Thymus (tissue), 11 donors: ENCODE data around the gene BLVRB. TPM values are rescaled to one million over a fixed set of nuclear protein-coding genes. Genes with fewer than 3 reads are reported as not detected.
"Not testable (repeated sequence)": the region's sequence is repeated elsewhere in the genome, so short reads cannot be mapped to it uniquely, and the experiment has no call there.

ENCODE experiments used
- DNase-seq, 9 donors: peaks; one replicate each; pipeline ENCODE4 v3.0.0-alpha.2; 2013; ENCODE audit warnings: low spot score in 9 of 9, low read depth in 6 of 9, missing footprints in 1 of 9
- H3K27ac ChIP-seq, 2 donors: one replicate each; pipeline ENCODE4 v1.5.1; 2013; ENCODE audit warnings: control low read depth in 1 of 2, low read depth in 1 of 2, low read length in 1 of 2, mild to moderate bottlenecking in 1 of 2, moderate library complexity in 1 of 2
- H3K27me3 ChIP-seq, 2 donors: one replicate each; pipeline ENCODE4 v1.5.1; 2013; ENCODE audit warnings: low read length in 1 of 2; ENCODE audit not compliant: control insufficient read depth in 2 of 2, insufficient read depth in 1 of 2
- H3K36me3 ChIP-seq, 2 donors: one replicate each; pipeline ENCODE4 v1.5.1; 2013; ENCODE audit warnings: low read length in 1 of 2, mild to moderate bottlenecking in 1 of 2, moderate library complexity in 1 of 2; ENCODE audit not compliant: control insufficient read depth in 2 of 2, insufficient read depth in 2 of 2
- H3K4me1 ChIP-seq, 2 donors: one replicate each; pipeline ENCODE4 v1.5.1; 2013; ENCODE audit warnings: low read length in 2 of 2; ENCODE audit not compliant: control insufficient read depth in 2 of 2, insufficient read depth in 2 of 2
- H3K4me3 ChIP-seq, 2 donors: one replicate each; pipeline ENCODE4 v1.5.1; 2013; ENCODE audit warnings: low read length in 2 of 2, control low read depth in 1 of 2, mild to moderate bottlenecking in 1 of 2
- H3K9me3 ChIP-seq, 2 donors: one replicate each; pipeline ENCODE4 v1.5.1; 2013; ENCODE audit warnings: low read length in 1 of 2, mild to moderate bottlenecking in 1 of 2; ENCODE audit not compliant: control insufficient read depth in 2 of 2, insufficient read depth in 1 of 2
- WGBS: extraction: QIAGEN DNeasy Blood & Tissue Kit; methylation state at CpG from one replicate; pipeline ENCODE4 v1.1.7; 2013; 5-methylcytosine and 5-hydroxymethylcytosine counted together
- polyA plus RNA-seq: library from polyadenylated mRNA; stranded (reverse); fragments of 200-250 nt; gene quantifications from one replicate; pipeline ENCODE4 v1.2.3, GENCODE V29; 2013
- total RNA-seq: library from RNA; stranded (reverse); fragments of 120-200 nt; gene quantifications from one replicate; pipeline ENCODE4 v1.2.4, GENCODE V29; 2013
- donor health status: healthy.

Gene BLVRB
- total and polyA plus RNA-seq, 2 donors, result 49.9 to 88.8 TPM

DNA sequence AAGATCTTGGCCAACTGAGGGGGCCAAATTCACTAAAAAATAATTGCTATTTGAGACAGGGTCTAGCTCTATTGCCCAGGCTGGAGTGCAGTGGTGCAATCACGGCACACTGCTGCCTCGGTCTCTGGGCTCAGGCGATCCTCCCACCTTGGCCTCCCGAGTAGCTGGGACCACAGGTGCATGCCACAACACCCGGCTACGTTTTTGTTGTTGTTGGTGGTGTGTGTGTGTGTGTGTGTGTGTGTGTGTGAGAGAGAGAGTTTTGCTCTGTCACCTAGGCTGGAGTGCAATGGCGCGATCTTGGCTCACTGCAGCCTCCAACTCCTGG is 57.0 kb downstream of the BLVRB start:
- H3K9me3 ChIP-seq, H3K4me3 ChIP-seq, H3K27ac ChIP-seq, H3K36me3 ChIP-seq, DNase-seq: not testable (repeated sequence)
- Histone ChIP-seq H3K4me1 (peaks cover 0 to 10% of the 10 kb centered on the region in 2 donors), H3K27me3 (peaks cover 0 to 20% of the 10 kb centered on the region in 2 donors)
- 95% methylated on average over 8 of the region's 8 CpGs for WGBS

- no peak overlapping the region for H3K27ac ChIP-seq
- DNase-seq, result no peak
- H3K4me1 ChIP-seq, result peaks cover 5 to 10% of the 10 kb centered on the region in 2 donors
- no peak overlapping the region for H3K4me3 ChIP-seq
- 52% methylated on average over 22 of the region's 22 CpGs for WGBS
- H3K27me3 ChIP-seq, result peaks cover 0 to 14% of the 10 kb centered on the region in 2 donors
- H3K9me3 ChIP-seq, result no peaks in the 10 kb centered on the region
- no peaks in the 10 kb centered on the region for H3K36me3 ChIP-seq
Observed at GRCh38 chr19:40407714-40408597, 57.6 kb downstream of the BLVRB start.

- DNase-seq, result peak in 7 of 9 donors; percentile 34 to 65 (median 41)
- Histone ChIP-seq H3K36me3 (no peaks in the 10 kb centered on the region), H3K4me3 (peak overlapping the region; percentile 58 to 62), H3K27ac (peak overlapping the region; percentile 43 to 52), H3K27me3 (peaks cover 1 to 15% of the 10 kb centered on the region in 2 donors), H3K4me1 (peaks cover 5 to 14% of the 10 kb centered on the region in 2 donors), H3K9me3 (no peaks in the 10 kb centered on the region)
- WGBS, result under 1% methylated on average over 41 of the region's 41 CpGs
Observed at GRCh38 chr19:40403262-40403984, 62.1 kb downstream of the BLVRB start.

GRCh38 chr19:40400559-40400958 is 65.0 kb downstream of the BLVRB start:
- Histone ChIP-seq H3K4me1 (peaks cover 5 to 15% of the 10 kb centered on the region in 2 donors), H3K4me3 (no peak overlapping the region), H3K36me3 (no peaks in the 10 kb centered on the region), H3K27me3 (peaks cover 3 to 20% of the 10 kb centered on the region in 2 donors), H3K27ac (no peak overlapping the region), H3K9me3 (no peaks in the 10 kb centered on the region)
- no peak for DNase-seq
- WGBS, result 96% methylated on average over 2 of the region's 3 CpGs

DNA sequence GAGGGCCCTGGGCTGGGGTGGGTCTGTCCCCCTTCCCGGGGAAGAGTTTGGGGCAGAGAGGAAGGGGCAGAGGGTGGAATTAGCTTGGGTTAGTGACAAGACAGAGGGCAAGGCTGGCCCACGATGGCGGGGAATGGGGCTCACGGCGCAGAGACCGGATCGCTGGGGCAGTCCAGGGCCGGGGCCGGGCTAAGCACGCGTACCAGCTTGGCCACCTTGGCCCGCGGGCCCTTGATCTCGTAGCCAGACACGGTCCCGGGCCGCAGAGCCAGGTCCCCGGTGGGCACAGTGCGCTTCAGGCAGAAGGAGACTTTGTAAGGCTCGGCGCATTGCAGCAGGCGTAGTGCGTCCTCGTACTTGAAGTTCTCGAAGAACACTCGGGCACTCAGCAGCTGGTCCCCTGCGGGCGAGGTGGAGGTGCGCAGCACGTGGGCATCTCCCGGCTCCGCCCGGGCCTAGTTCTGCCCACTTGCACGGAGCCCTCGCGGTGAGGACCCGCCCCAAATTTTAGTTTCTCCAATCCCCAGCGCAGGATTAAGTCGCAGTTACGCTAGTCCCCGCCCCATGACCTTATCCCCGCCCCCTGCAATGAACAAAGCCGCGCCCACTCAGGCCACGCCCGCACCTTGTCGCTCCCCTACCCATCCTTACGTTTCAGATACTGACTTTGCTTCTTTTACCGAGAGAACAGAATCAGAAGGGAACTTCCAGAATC is 67.0 kb downstream of the BLVRB start:
- Histone ChIP-seq H3K27me3 (peaks cover 3 to 16% of the 10 kb centered on the region in 2 donors), H3K9me3 (no peaks in the 10 kb centered on the region), H3K36me3 (no peaks in the 10 kb centered on the region), H3K27ac (no peak overlapping the region), H3K4me3 (no peak overlapping the region), H3K4me1 (peaks cover 5 to 10% of the 10 kb centered on the region in 2 donors)
- DNase-seq, result peak in 8 of 9 donors; percentile 8 to 78 (median 43)
- WGBS, result 45% methylated on average over 49 of the region's 49 CpGs

Other genes starting within 250 kb of the BLVRB start
- not detected for gene TTC9B, start 247.4 kb downstream of the BLVRB start, total RNA-seq
- gene TTC9B, start 247.4 kb downstream of the BLVRB start, polyA plus RNA-seq, result 0.11 TPM
- 0.05 TPM for gene CCNP, start 239.1 kb downstream of the BLVRB start, total RNA-seq
- gene CCNP, start 239.1 kb downstream of the BLVRB start, polyA plus RNA-seq, result 0.34 TPM
- 48.9 TPM for gene AKT2, start 180.4 kb downstream of the BLVRB start, total RNA-seq
- 110 TPM for gene AKT2, start 180.4 kb downstream of the BLVRB start, polyA plus RNA-seq
- gene C19orf47, start 117.3 kb downstream of the BLVRB start, total RNA-seq, result 7.3 TPM
- 13.9 TPM for gene C19orf47, start 117.3 kb downstream of the BLVRB start, polyA plus RNA-seq
- gene PLD3, start 117.0 kb downstream of the BLVRB start, total RNA-seq, result 70.3 TPM
- 108 TPM for gene PLD3, start 117.0 kb downstream of the BLVRB start, polyA plus RNA-seq
- gene HIPK4, start 75.6 kb downstream of the BLVRB start, total RNA-seq, result under 0.01 TPM
- 0.07 TPM for gene HIPK4, start 75.6 kb downstream of the BLVRB start, polyA plus RNA-seq
- gene PRX, start 52.4 kb downstream of the BLVRB start, total RNA-seq, result 1.0 TPM
- gene PRX, start 52.4 kb downstream of the BLVRB start, polyA plus RNA-seq, result 1.7 TPM
- 7.6 TPM for gene SERTAD1, start 39.8 kb downstream of the BLVRB start, total RNA-seq
- gene SERTAD1, start 39.8 kb downstream of the BLVRB start, polyA plus RNA-seq, result 15.4 TPM
- gene SERTAD3, start 21.4 kb downstream of the BLVRB start, total RNA-seq, result 17.6 TPM
- gene SERTAD3, start 21.4 kb downstream of the BLVRB start, polyA plus RNA-seq, result 35.2 TPM
- 0.24 TPM for gene SPTBN4, start 1.3 kb upstream of the BLVRB start, total RNA-seq
- gene SPTBN4, start 1.3 kb upstream of the BLVRB start, polyA plus RNA-seq, result 0.73 TPM
- gene SHKBP1, start 111.1 kb upstream of the BLVRB start, total RNA-seq, result 33.1 TPM
- 117 TPM for gene SHKBP1, start 111.1 kb upstream of the BLVRB start, polyA plus RNA-seq
- 6.0 TPM for gene LTBP4, start 135.6 kb upstream of the BLVRB start, total RNA-seq
- 35.6 TPM for gene LTBP4, start 135.6 kb upstream of the BLVRB start, polyA plus RNA-seq
- gene NUMBL, start 224.9 kb upstream of the BLVRB start, total RNA-seq, result 2.0 TPM
- gene NUMBL, start 224.9 kb upstream of the BLVRB start, polyA plus RNA-seq, result 15.3 TPM